NB4 (cell line): ENCODE results near the gene AIM2.

ENCODE experiments used
- DNase-seq: peaks from one replicate; pipeline ENCODE4 v3.0.0; 2010; ENCODE audit warnings: low read depth
- H3K4me3 ChIP-seq: one replicate; pipeline ENCODE4 v1.5.1; 2011; ENCODE audit warnings: mild to moderate bottlenecking, low read depth, low read length, moderate library complexity
- MYC ChIP-seq: IDR thresholded peaks from 2 replicates; pipeline ENCODE4 v1.6.1; 2011; ENCODE audit warnings: low read depth, low read length
- POLR2A ChIP-seq: IDR thresholded peaks from 2 replicates; pipeline ENCODE4 v1.6.1; 2011; ENCODE audit warnings: mild to moderate bottlenecking; ENCODE audit not compliant: insufficient read length; ENCODE audit errors: extremely low read depth
- TF ChIP-seq, protein P1 (sequence below): IDR thresholded peaks from one replicate; pipeline ENCODE4 v1.5.1; 2012; ENCODE audit warnings: low read depth, low read length
- TF ChIP-seq, protein P2 (sequence below): IDR thresholded peaks from 2 replicates; pipeline ENCODE4 v1.6.1; 2011; ENCODE audit warnings: low read depth, low read length

The AIM2 gene

DNA sequence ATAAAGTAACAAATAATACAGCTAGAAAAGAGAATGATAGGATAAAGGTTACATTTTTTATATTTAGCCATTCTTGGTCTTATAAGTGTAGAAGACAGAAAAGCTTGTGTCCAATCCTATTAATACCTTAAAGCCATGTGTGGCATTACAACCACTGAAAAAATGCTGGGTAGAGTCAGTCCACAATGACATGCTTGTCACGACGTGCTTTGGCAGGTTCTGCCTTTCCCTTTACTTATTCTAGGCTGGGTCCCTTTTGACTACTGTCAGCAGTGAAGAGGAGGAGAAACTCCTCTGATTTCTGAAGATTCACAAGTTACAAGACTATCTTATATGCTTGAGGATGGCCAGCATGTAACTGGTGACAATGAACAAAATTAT, 14.6 kb upstream of the AIM2 start:
- peak overlapping the region; percentile 17 for H3K4me3 ChIP-seq
- DNase-seq = no peak
- TF ChIP-seq, protein P1, sequence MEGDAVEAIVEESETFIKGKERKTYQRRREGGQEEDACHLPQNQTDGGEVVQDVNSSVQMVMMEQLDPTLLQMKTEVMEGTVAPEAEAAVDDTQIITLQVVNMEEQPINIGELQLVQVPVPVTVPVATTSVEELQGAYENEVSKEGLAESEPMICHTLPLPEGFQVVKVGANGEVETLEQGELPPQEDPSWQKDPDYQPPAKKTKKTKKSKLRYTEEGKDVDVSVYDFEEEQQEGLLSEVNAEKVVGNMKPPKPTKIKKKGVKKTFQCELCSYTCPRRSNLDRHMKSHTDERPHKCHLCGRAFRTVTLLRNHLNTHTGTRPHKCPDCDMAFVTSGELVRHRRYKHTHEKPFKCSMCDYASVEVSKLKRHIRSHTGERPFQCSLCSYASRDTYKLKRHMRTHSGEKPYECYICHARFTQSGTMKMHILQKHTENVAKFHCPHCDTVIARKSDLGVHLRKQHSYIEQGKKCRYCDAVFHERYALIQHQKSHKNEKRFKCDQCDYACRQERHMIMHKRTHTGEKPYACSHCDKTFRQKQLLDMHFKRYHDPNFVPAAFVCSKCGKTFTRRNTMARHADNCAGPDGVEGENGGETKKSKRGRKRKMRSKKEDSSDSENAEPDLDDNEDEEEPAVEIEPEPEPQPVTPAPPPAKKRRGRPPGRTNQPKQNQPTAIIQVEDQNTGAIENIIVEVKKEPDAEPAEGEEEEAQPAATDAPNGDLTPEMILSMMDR = no peak
- no peak for TF ChIP-seq POLR2A
- TF ChIP-seq, protein P2, sequence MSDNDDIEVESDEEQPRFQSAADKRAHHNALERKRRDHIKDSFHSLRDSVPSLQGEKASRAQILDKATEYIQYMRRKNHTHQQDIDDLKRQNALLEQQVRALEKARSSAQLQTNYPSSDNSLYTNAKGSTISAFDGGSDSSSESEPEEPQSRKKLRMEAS = no peak
- TF ChIP-seq MYC = no peak

DNA sequence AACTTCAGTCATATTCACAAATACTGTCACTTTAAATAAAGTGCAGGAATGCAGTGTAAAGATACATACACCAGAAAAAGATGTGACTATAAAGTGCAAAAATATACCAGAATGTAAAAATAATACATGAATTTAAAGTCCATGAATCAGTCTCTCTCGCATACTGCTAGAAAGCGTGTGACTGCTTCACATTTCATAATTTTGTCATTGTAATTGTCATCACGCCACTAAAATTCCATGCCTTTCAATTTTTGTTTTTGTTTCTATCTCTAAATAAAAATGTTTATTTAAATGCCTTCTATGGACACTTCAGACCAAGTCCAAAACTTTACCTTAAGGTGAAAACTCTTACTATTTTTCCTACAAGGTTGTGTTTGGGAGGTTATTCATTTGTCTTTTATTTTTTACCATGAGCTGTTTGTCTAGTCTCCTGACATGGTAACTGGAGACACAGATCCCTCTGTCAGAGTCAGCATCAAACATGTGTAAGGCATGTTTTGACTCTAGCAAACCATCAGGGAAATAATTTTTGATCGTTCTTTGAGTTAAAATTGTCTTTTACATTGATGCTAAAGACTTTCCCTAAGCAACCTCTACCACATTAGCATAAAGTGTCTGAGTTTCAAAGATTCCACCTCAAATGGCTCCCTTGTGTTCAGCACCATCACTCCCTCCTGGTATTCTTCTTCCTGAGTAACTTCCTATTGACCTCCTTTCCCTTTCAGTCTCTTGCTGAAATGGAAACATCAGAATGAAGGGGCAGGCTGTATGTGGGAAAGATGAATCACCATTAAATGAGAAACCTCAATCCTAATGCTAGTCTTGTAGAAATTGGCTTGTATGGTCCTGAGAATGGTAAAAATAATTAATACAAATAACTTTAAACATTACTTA, 14.0 kb upstream of the AIM2 start:
- no peak overlapping the region for H3K4me3 ChIP-seq
- peak; percentile 31 for DNase-seq
- TF ChIP-seq MYC (no peak), POLR2A (no peak)
- TF ChIP-seq, protein P2 = no peak
- TF ChIP-seq, protein P1 = no peak

DNA sequence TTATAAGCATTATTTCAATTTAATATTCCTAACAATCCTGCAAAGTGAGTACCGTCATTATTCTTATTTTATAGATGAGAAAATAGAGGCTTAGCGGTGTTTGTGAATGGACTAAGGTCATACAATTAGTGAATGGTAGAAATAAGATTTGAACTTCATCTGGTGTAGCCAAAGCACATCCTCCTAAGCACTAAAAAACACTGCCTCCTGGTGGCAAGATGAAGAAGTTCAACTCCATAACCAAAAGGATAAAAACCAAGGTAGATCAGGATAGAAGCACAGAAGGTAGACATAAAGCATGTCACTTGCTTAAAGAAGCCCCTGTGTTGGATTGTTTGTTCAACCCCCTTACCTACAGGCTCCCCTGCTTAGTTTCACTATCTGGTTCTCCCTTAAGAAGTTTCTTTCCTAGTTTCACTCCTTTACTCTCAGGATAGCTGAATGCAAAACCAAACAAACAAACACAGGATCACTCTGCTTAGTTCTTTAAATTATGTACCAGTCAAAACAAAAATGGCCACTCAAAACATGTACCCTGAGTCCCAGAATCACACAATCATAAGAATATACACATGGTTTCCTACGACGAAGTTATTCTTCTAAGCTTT, 12.7 kb upstream of the AIM2 start:
- no peak overlapping the region for H3K4me3 ChIP-seq
- DNase-seq = peak; percentile 52
- TF ChIP-seq POLR2A = no peak
- TF ChIP-seq, protein P1 = peak; percentile 44

GRCh38 chr1:159088546-159089183, 12.1 kb upstream of the AIM2 start:
- DNase-seq = peak; percentile 32
- no peak overlapping the region for H3K4me3 ChIP-seq

GRCh38 chr1:159088050-159088449, 11.5 kb upstream of the AIM2 start:
- TF ChIP-seq, protein P2 = no peak
- TF ChIP-seq MYC (no peak), POLR2A (no peak)
- TF ChIP-seq, protein P1 = no peak
- H3K4me3 ChIP-seq = no peak overlapping the region
- peak; percentile 86 for DNase-seq

More at GRCh38 chr1:159088546-159089183, 12.1 kb upstream of the AIM2 start:
- TF ChIP-seq, protein P2 = no peak
- TF ChIP-seq, protein P1 = no peak
- TF ChIP-seq MYC (no peak), POLR2A (no peak)
